ENCODE measurements around the gene MAPRE3. TPM values are rescaled to one million over a fixed set of nuclear protein-coding genes. Genes with fewer than 3 reads are reported as not detected.

Gene MAPRE3
- total RNA-seq, 1 donor from 2014 or later, result 4.6 TPM

DNA sequence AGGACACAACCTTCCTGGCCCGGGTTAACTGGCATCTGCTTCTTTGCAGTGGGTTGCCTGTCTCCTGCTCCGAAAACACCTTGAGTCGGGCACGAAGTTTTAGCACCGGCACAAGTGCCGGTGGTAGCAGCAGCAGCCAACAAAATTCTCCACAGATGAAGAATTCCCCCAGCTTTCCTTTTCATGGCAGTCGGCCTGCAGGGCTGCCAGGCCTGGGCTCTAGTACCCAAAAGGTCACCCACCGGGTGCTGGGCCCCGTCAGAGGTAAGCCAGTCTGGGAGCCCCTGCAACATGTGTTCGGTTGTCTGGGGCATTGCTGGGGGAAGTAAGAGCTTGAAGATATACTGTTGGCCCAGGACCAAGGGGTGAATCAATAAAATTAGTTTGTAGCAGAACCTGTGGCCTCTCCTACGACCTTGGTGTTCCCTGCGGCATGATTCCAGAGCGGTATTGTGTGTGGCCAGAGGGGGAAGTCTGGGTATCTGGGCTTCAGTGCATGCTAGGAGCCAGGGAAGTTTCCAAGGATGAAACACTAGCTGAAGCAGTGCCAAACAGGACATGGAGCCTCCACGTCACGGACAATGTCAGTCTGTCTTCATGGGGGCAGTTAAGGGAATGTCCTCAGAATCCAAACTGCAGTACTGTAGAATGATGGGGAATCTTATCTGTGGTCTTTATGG is 88.8 kb downstream of the MAPRE3 start:
- no peak for DNase-seq
- intact Hi-C loops (cut with micrococcal nuclease), result loop anchor here (10.0 kb wide), 1 partner anchor 274 kb away; the partner anchor contains the start of gene CENPA
- H3K27ac Mint-ChIP-seq, result no peak overlapping the region
- H3K4me3 Mint-ChIP-seq, result no peak overlapping the region
- TF ChIP-seq, protein P1, sequence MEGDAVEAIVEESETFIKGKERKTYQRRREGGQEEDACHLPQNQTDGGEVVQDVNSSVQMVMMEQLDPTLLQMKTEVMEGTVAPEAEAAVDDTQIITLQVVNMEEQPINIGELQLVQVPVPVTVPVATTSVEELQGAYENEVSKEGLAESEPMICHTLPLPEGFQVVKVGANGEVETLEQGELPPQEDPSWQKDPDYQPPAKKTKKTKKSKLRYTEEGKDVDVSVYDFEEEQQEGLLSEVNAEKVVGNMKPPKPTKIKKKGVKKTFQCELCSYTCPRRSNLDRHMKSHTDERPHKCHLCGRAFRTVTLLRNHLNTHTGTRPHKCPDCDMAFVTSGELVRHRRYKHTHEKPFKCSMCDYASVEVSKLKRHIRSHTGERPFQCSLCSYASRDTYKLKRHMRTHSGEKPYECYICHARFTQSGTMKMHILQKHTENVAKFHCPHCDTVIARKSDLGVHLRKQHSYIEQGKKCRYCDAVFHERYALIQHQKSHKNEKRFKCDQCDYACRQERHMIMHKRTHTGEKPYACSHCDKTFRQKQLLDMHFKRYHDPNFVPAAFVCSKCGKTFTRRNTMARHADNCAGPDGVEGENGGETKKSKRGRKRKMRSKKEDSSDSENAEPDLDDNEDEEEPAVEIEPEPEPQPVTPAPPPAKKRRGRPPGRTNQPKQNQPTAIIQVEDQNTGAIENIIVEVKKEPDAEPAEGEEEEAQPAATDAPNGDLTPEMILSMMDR (IDR thresholded peaks at IDR 0.05), result no peak
- H3K4me1 Mint-ChIP-seq, result no peaks in the 10 kb centered on the region
- no peaks in the 10 kb centered on the region for H3K27me3 Mint-ChIP-seq
- peaks cover 65% of the 10 kb centered on the region for H3K36me3 Mint-ChIP-seq (ENCODE audit: low read depth)
- POLR2A ChIA-PET, result interaction anchor here (1.3 to 10.5 kb wide), 2 partner anchors 9 to 10 kb away, joined by 9 to 204 read pairs; partner anchors contain the start of genes AGBL5 and OST4
- no peak for ATAC-seq (ENCODE audit: low read depth)
- CTCF ChIA-PET, result no interaction called here
- H3K9me3 Mint-ChIP-seq, result no peaks in the 10 kb centered on the region

DNA sequence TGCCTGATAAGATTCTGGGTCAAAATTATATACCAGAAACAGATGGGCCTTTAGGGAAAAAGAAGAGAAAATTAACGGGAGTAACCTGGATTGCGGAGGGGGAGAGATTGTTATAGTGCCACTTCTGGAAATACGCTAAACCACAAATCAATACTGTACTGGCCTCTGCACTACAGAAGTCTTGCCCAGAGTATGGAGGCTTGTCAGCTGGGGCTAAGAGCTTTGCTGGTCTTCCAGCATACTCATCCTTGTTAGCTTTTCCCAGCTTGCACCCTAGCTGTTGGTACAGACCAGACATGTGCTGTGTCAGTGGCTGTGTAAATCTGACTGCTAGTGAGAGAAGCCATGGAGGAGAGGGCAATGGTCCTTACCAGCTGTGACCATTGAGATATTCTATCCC is 89.9 kb downstream of the MAPRE3 start:
- intact Hi-C loops (cut with micrococcal nuclease), result no loop called here
- Mint-ChIP-seq H3K27me3 (no peaks in the 10 kb centered on the region), H3K27ac (no peak overlapping the region), H3K4me3 (no peak overlapping the region), H3K4me1 (no peaks in the 10 kb centered on the region), H3K9me3 (no peaks in the 10 kb centered on the region), H3K36me3 (ENCODE audit: low read depth) (peaks cover 63% of the 10 kb centered on the region)
- CTCF ChIA-PET, result no interaction called here
- no peak for DNase-seq
- POLR2A ChIA-PET, result interaction anchor here (1.2 to 1.8 kb wide), 3 partner anchors 10 to 21 kb away, joined by 4 to 9 read pairs (median 4); partner anchors contain the start of genes AGBL5 and OST4
- TF ChIP-seq, protein P1 (IDR thresholded peaks at IDR 0.05), result no peak
- no peak for ATAC-seq (ENCODE audit: low read depth)

DNA sequence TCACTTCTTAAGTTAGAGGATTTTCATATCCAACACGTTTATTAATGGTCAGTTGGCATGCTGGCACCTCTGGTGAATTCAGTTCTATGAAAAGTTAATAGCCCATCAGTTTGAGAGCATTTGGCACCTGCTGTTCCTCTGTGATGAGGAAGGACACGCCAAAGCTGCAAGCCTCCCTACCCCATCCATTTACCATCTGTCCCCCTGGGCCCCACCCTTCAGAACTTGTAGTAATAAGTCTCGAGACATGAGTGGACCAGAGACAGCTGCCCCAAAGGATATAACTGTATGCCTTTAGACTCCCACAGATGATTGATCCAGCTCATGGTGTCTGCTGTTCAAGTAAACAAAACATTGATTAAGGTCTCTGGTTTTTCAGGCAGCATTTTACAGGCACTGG is 94.7 kb downstream of the MAPRE3 start:
- no peak overlapping the region for H3K27ac Mint-ChIP-seq
- POLR2A ChIA-PET, result interaction anchor here (13.9 kb wide), 1 partner anchor 11 kb away, joined by 204 read pairs; the partner anchor contains the start of gene AGBL5
- H3K36me3 Mint-ChIP-seq (ENCODE audit: low read depth), result peaks cover 70% of the 10 kb centered on the region

DNA sequence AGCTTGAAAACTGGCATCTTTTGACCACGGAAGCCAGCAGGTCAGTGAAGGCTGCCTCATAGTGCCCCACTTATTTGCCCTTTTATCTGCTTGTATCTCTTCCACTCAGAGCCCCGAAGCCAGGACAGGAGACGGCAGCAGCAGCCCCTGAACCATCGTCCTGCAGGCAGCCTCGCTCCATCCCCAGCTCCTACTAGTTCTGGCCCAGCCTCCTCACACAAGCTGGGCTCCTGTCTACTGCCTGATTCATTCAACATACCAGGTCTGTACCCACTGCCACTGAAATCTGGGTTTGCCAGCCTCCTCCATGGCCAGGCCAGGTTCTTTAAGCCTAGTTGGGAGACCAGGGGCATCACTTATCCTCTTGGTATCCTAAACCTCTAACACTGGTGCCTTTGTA is 96.9 kb downstream of the MAPRE3 start:
- intact Hi-C loops (cut with micrococcal nuclease), result no loop called here

More for the DNA sequence above, 94.7 kb downstream of the MAPRE3 start:
- DNase-seq, result no peak
- TF ChIP-seq, protein P1 (IDR thresholded peaks at IDR 0.05), result no peak
- H3K4me1 Mint-ChIP-seq, result peaks cover 24% of the 10 kb centered on the region
- no peaks in the 10 kb centered on the region for H3K27me3 Mint-ChIP-seq
- no peaks in the 10 kb centered on the region for H3K9me3 Mint-ChIP-seq
- CTCF ChIA-PET, result interaction anchor here (1.0 to 1.2 kb wide), 2 partner anchors 9 to 16 kb away, joined by 3 read pairs; no protein-coding TSS in a partner anchor
- no peak overlapping the region for H3K4me3 Mint-ChIP-seq
- no peak for ATAC-seq (ENCODE audit: low read depth)
- intact Hi-C loops (cut with micrococcal nuclease), result no loop called here

DNA sequence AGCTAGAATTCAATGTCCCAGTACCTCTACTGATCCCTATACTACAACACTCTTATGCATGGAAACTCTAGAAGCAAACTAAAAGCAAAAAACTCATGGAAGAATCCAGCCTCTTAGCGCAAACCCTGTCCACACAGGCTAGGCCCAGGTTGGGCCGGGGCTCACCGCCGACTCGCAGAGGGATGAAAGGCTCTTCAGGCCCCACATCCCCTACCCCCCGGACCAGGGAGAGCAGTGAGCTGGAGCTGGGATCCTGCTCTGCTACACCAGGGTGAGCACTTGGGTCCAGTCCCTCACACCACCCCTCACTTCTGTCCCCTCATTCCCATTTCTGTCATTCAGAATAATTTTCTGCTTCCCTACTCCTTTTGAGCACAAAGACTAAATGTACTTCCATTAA is 99.0 kb downstream of the MAPRE3 start:
- peaks cover 51% of the 10 kb centered on the region for H3K36me3 Mint-ChIP-seq (ENCODE audit: low read depth)
- intact Hi-C loops (cut with micrococcal nuclease), result no loop called here
- peaks cover 50% of the 10 kb centered on the region for H3K4me1 Mint-ChIP-seq
- H3K4me3 Mint-ChIP-seq, result peak overlapping the region; percentile 52
- no peak for ATAC-seq (ENCODE audit: low read depth)
- no peak overlapping the region for H3K27ac Mint-ChIP-seq
- H3K9me3 Mint-ChIP-seq, result no peaks in the 10 kb centered on the region
- ChIA-PET CTCF (no interaction called here), POLR2A (interaction anchor here (0.9 to 13.9 kb wide), 2 partner anchors 14 to 15 kb away, joined by 3 to 204 read pairs; partner anchors contain the start of gene AGBL5)
- no peak for DNase-seq
- H3K27me3 Mint-ChIP-seq, result no peaks in the 10 kb centered on the region
- TF ChIP-seq, protein P1 (IDR thresholded peaks at IDR 0.05), result no peak

More for the DNA sequence above, 96.9 kb downstream of the MAPRE3 start:
- Mint-ChIP-seq H3K9me3 (no peaks in the 10 kb centered on the region), H3K4me1 (peaks cover 40% of the 10 kb centered on the region), H3K27ac (no peak overlapping the region), H3K27me3 (no peaks in the 10 kb centered on the region), H3K36me3 (ENCODE audit: low read depth) (peaks cover 67% of the 10 kb centered on the region), H3K4me3 (no peak overlapping the region)
- ATAC-seq (ENCODE audit: low read depth) (no peak), DNase-seq (no peak)
- POLR2A ChIA-PET, result interaction anchor here (0.6 to 13.9 kb wide), 2 partner anchors 13 to 14 kb away, joined by 4 to 204 read pairs; partner anchors contain the start of gene AGBL5
- CTCF ChIA-PET, result no interaction called here
- TF ChIP-seq, protein P1 (IDR thresholded peaks at IDR 0.05), result no peak

Measured in activated B cell treated with CpG ODN at 0.5 μM for 24 hours (primary cell).